ENCODE results near the gene MRPS10.

DNA sequence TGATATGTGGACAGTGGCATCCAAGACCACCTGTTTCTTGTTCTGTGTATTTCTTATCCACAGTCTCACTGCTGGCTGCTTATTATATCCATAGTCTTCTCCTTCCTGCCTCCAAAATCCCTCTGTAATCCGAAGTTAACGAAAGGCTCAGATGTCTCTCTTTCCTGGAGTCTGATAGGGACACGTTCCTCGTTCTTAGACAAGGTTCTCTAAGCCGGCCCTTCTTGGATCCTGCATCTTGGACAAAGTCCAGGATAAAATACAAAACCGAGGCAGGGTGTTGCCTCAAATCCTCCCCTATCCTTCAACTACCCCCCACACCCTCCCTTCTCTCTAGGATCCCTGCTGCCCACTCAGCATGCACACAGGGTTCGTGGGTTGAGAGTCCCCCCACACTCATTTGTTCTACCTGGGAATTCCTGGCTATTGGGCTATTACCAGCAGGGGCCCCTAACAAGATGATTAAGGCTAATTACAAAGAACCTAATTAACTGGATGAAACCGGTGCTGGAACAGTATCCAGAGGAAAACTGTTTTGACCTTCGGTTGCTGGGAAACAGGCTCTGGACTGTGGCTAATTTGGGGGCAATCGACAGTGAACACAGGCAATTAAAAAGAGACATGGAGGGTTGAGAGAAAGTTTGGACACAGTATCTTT, 32.7 kb upstream of the MRPS10 start:
- TF ChIP-seq POLR2AphosphoS5 (IDR thresholded peaks at IDR 0.05; ENCODE audit: insufficient read depth, low read depth, low read length) (no peak), POLR2A (IDR thresholded peaks at IDR 0.05; ENCODE audit: low read depth, low read length) (no peak), FOS (IDR thresholded peaks at IDR 0.05; ENCODE audit: borderline replicate concordance, insufficient read depth, low read length) (no peak), EZH2 (IDR thresholded peaks at IDR 0.05; ENCODE audit: borderline replicate concordance, low read depth, low read length, severe bottlenecking) (no peak), MYC (IDR thresholded peaks at IDR 0.05; ENCODE audit: low read depth, low read length) (no peak), JUN (IDR thresholded peaks at IDR 0.05; ENCODE audit: borderline replicate concordance, insufficient read depth, insufficient read length, low read depth) (no peak)
- TF ChIP-seq, protein P1, sequence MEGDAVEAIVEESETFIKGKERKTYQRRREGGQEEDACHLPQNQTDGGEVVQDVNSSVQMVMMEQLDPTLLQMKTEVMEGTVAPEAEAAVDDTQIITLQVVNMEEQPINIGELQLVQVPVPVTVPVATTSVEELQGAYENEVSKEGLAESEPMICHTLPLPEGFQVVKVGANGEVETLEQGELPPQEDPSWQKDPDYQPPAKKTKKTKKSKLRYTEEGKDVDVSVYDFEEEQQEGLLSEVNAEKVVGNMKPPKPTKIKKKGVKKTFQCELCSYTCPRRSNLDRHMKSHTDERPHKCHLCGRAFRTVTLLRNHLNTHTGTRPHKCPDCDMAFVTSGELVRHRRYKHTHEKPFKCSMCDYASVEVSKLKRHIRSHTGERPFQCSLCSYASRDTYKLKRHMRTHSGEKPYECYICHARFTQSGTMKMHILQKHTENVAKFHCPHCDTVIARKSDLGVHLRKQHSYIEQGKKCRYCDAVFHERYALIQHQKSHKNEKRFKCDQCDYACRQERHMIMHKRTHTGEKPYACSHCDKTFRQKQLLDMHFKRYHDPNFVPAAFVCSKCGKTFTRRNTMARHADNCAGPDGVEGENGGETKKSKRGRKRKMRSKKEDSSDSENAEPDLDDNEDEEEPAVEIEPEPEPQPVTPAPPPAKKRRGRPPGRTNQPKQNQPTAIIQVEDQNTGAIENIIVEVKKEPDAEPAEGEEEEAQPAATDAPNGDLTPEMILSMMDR (IDR thresholded peaks at IDR 0.05; ENCODE audit: extremely low read depth in 1 of 2, insufficient read depth in 1 of 2, low read depth in 1 of 2, low read length in 2 of 2), result no peak
- TF ChIP-seq, protein P2, sequence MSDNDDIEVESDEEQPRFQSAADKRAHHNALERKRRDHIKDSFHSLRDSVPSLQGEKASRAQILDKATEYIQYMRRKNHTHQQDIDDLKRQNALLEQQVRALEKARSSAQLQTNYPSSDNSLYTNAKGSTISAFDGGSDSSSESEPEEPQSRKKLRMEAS (IDR thresholded peaks at IDR 0.05; ENCODE audit: insufficient read depth, insufficient read length), result no peak
